HepG2 (cell line): ENCODE data around the gene RHBDL1. TPM values are rescaled to one million over a fixed set of nuclear protein-coding genes. Genes with fewer than 3 reads are reported as not detected.

Experiments
- AKAP8 ChIP-seq: sonication (generic); formaldehyde crosslinking; IDR thresholded peaks from 2 replicates; pipeline ENCODE4 v1.5.1; 2020; ENCODE audit warnings: mild to moderate bottlenecking, missing genetic modification reagents
- BRF2 ChIP-seq: sonication (generic); formaldehyde crosslinking; IDR thresholded peaks from 2 replicates; pipeline ENCODE4 v1.8.1; 2022; ENCODE audit warnings: mild to moderate bottlenecking, missing genetic modification reagents
- DMAP1 ChIP-seq: IDR thresholded peaks from 2 replicates; pipeline ENCODE4 v1.6.1; 2016
- DPF2 ChIP-seq: sonication (generic); formaldehyde crosslinking; IDR thresholded peaks from 2 replicates; pipeline ENCODE4 v1.4.0; 2020; ENCODE audit warnings: mild to moderate bottlenecking, low read depth, missing genetic modification reagents, borderline replicate concordance
- HHEX ChIP-seq: IDR thresholded peaks from 2 replicates; pipeline ENCODE4 v1.6.1; 2016; ENCODE audit warnings: control low read depth
- IRF1 ChIP-seq: sonication (generic); formaldehyde crosslinking; IDR thresholded peaks from 2 replicates; pipeline ENCODE4 v1.4.0; 2020; ENCODE audit warnings: low read depth, mild to moderate bottlenecking, missing genetic modification reagents
- LCORL ChIP-seq, 2 experiments: fragments of 450-650 bp in 1 of 2; sonication (generic) in 1 of 2; formaldehyde crosslinking in 1 of 2; IDR thresholded peaks; 2 replicates each; pipeline versions ENCODE4 v1.5.0 to v1.6.1; 2017 to 2020; ENCODE audit warnings: antibody characterized with exemption in 1 of 2, missing genetic modification reagents in 1 of 2
- MED1 ChIP-seq: sonication (generic); formaldehyde crosslinking; IDR thresholded peaks from 2 replicates; pipeline ENCODE4 v1.4.0; 2020; ENCODE audit warnings: missing genetic modification reagents
- MEF2D ChIP-seq: sonication (generic); formaldehyde crosslinking; IDR thresholded peaks from 2 replicates; pipeline ENCODE4 v1.5.1; 2020; ENCODE audit warnings: mild to moderate bottlenecking, missing genetic modification reagents
- MNT ChIP-seq: fragments of 450-650 bp; IDR thresholded peaks from 2 replicates; pipeline ENCODE4 v1.6.1; 2016
- NAIF1 ChIP-seq: sonication (generic); formaldehyde crosslinking; IDR thresholded peaks from 2 replicates; pipeline ENCODE4 v1.5.0; 2020; ENCODE audit warnings: mild to moderate bottlenecking, missing genetic modification reagents, borderline replicate concordance
- NCOR1 ChIP-seq: fragments of 200-600 bp; sonication (generic); IDR thresholded peaks from 2 replicates; pipeline ENCODE4 v1.7.0; 2017; ENCODE audit warnings: antibody characterized with exemption, low read length, borderline replicate concordance
- NFE2L1 ChIP-seq: sonication (generic); formaldehyde crosslinking; IDR thresholded peaks from 2 replicates; pipeline ENCODE4 v1.4.0; 2020; ENCODE audit warnings: missing genetic modification reagents, mild to moderate bottlenecking, borderline replicate concordance
- PHF20 ChIP-seq: sonication (generic); formaldehyde crosslinking; IDR thresholded peaks from 2 replicates; pipeline ENCODE4 v1.5.0; 2020; ENCODE audit warnings: mild to moderate bottlenecking, missing genetic modification reagents
- POGZ ChIP-seq: sonication (generic); formaldehyde crosslinking; IDR thresholded peaks from 2 replicates; pipeline ENCODE4 v1.4.0; 2020; ENCODE audit warnings: mild to moderate bottlenecking, missing genetic modification reagents
- RORA ChIP-seq: sonication (generic); formaldehyde crosslinking; IDR thresholded peaks from 2 replicates; pipeline ENCODE4 v1.5.0; 2020; ENCODE audit warnings: mild to moderate bottlenecking, missing genetic modification reagents, moderate library complexity
- SUZ12 ChIP-seq: fragments of 150-350 bp; IDR thresholded peaks from 2 replicates; pipeline ENCODE4 v1.6.1; 2014; ENCODE audit warnings: low read depth, low read length
- TGIF2 ChIP-seq: IDR thresholded peaks from 2 replicates; pipeline ENCODE4 v1.6.1; 2016; ENCODE audit warnings: control low read depth, missing compliant biosample characterization
- ZBTB20 ChIP-seq: sonication (generic); formaldehyde crosslinking; IDR thresholded peaks from 2 replicates; pipeline ENCODE4 v1.8.1; 2023; ENCODE audit warnings: missing genetic modification reagents, low read depth, mild to moderate bottlenecking, borderline replicate concordance
- ZBTB3 ChIP-seq: sonication (generic); formaldehyde crosslinking; IDR thresholded peaks from 2 replicates; pipeline ENCODE4 v1.4.0; 2020; ENCODE audit warnings: low read depth, mild to moderate bottlenecking, moderate library complexity, missing genetic modification reagents, borderline replicate concordance
- ZFP62 ChIP-seq: sonication (generic); formaldehyde crosslinking; IDR thresholded peaks from 2 replicates; pipeline ENCODE4 v1.4.0; 2020; ENCODE audit warnings: missing genetic modification reagents
- ZFX ChIP-seq: sonication (generic); formaldehyde crosslinking; IDR thresholded peaks from 2 replicates; pipeline ENCODE4 v1.4.0; 2020; ENCODE audit warnings: mild to moderate bottlenecking, low read depth, missing genetic modification reagents, moderate library complexity
- ZGPAT ChIP-seq: IDR thresholded peaks from 2 replicates; pipeline ENCODE4 v1.6.1; 2016; ENCODE audit warnings: mild to moderate bottlenecking
- ZNF547 ChIP-seq: sonication (generic); formaldehyde crosslinking; IDR thresholded peaks from 2 replicates; pipeline ENCODE4 v1.5.1; 2020; ENCODE audit warnings: mild to moderate bottlenecking, missing genetic modification reagents
- ZNF550 ChIP-seq: sonication (generic); formaldehyde crosslinking; IDR thresholded peaks from 2 replicates; pipeline ENCODE4 v1.4.0; 2020; ENCODE audit warnings: mild to moderate bottlenecking, missing genetic modification reagents, borderline replicate concordance
- ZNF766 ChIP-seq: sonication (generic); formaldehyde crosslinking; IDR thresholded peaks from 2 replicates; pipeline ENCODE4 v1.5.0; 2020; ENCODE audit warnings: missing genetic modification reagents, borderline replicate concordance
- ZNF790 ChIP-seq: sonication (generic); formaldehyde crosslinking; IDR thresholded peaks from 2 replicates; pipeline ENCODE4 v1.8.0; 2022; ENCODE audit warnings: missing genetic modification reagents, mild to moderate bottlenecking, borderline replicate concordance
- polyA plus RNA-seq, 8 experiments: library from polyadenylated mRNA; depleted of rRNA in 3 of 8; stranded (reverse) in 7 of 8; unstranded in 1 of 8; fragments of >200 nt; fragmentation: Illumina TruSeq in 4 of 8; extraction: Trizol in 4 of 8; gene quantifications; 2 replicates each; pipeline versions ENCODE4 v1.2.1 to v1.2.3, GENCODE V29; 2011 to 2016; ENCODE audit warnings: low read depth in 4 of 8, missing spikeins in 1 of 8, mixed read lengths in 1 of 8; ENCODE audit not compliant: insufficient read depth in 1 of 8
- total RNA-seq, 5 experiments: library from RNA; depleted of rRNA; stranded (reverse); fragments of >200 nt; fragmentation: Illumina TruSeq; extraction: Trizol; gene quantifications; 2 replicates each; pipeline ENCODE4 v1.2.3, GENCODE V29; 2016; ENCODE audit warnings: low read depth in 1 of 5

RHBDL1 gene
- total and polyA plus RNA-seq, 2 of the 13 experiments (the other 11 are each of a cell fraction or from before 2014, with no cell fraction given) = 1.8 to 3.8 TPM

GRCh38 chr16:667780-668518 lies 7.5 kb upstream of the RHBDL1 start, which contains the start of gene RHOT2 (continued):
- TF ChIP-seq LCORL (IDR thresholded peaks at IDR 0.05) = no peak
- no peak for TF ChIP-seq LCORL (CRISPR knock-in tag; IDR thresholded peaks at IDR 0.05)
- TF ChIP-seq NFE2L1 (CRISPR knock-in tag) = no peak
- no peak for TF ChIP-seq TGIF2 (CRISPR knock-in tag)
- TF ChIP-seq NCOR1 = no peak
- TF ChIP-seq ZGPAT = peak; percentile 64
- TF ChIP-seq ZNF550 (CRISPR knock-in tag) = no peak; the same call in 1 of the 2 replicates
- TF ChIP-seq ZNF547 (CRISPR knock-in tag) = peak; percentile 69; the same call in 1 of the 2 replicates
- peak; percentile 83; the same call in 1 of the 2 replicates for TF ChIP-seq BRF2
- peak; percentile 88 for TF ChIP-seq MED1 (CRISPR knock-in tag)
- no peak for TF ChIP-seq ZNF790
- TF ChIP-seq ZBTB3 (CRISPR knock-in tag) = no peak
- TF ChIP-seq RORA (CRISPR knock-in tag) = no peak
- no peak for TF ChIP-seq ZFP62 (CRISPR knock-in tag)
- TF ChIP-seq DMAP1 (CRISPR knock-in tag) = peak; percentile 38; the same call in 1 of the 2 replicates
- no peak for TF ChIP-seq IRF1
- peak; percentile 92 for TF ChIP-seq PHF20 (CRISPR knock-in tag)
- 0 out of 2 replicates have a peak, but pooled peaks have one; percentile 72 for TF ChIP-seq AKAP8 (CRISPR knock-in tag)
- TF ChIP-seq SUZ12 = no peak
- no peak for TF ChIP-seq DPF2
- TF ChIP-seq ZBTB20 (CRISPR knock-in tag) = 0 out of 2 replicates have a peak, but pooled peaks have one; percentile 37
- TF ChIP-seq ZFX (CRISPR knock-in tag) = peak; percentile 89
- TF ChIP-seq POGZ = peak; percentile 57
- TF ChIP-seq HHEX (CRISPR knock-in tag) = no peak
- no peak for TF ChIP-seq MEF2D
- TF ChIP-seq NAIF1 (CRISPR knock-in tag) = no peak
- TF ChIP-seq ZNF766 = peak; percentile 73; the same call in 1 of the 2 replicates
- no peak for TF ChIP-seq MNT
